HepG2 (cell line): ENCODE results near the gene CTSZ. TPM values are rescaled to one million over a fixed set of nuclear protein-coding genes. Genes with fewer than 3 reads are reported as not detected.

Experiments used
- FOSL1 ChIP-seq: sonication (generic); formaldehyde crosslinking; IDR thresholded peaks from 2 replicates; pipeline ENCODE4 v1.9.0; 2021; ENCODE audit warnings: missing genetic modification reagents, borderline replicate concordance
- KAT2B ChIP-seq: fragments of 150-350 bp; IDR thresholded peaks from 2 replicates; pipeline ENCODE4 v1.6.1; 2014; ENCODE audit warnings: low read depth, low read length, borderline replicate concordance
- KLF15 ChIP-seq: sonication (generic); formaldehyde crosslinking; IDR thresholded peaks from 2 replicates; pipeline ENCODE4 v1.8.1; 2023; ENCODE audit warnings: borderline replicate concordance, mild to moderate bottlenecking, inconsistent platforms, missing genetic modification reagents, mixed read lengths
- PPARG ChIP-seq: conservative IDR thresholded peaks from 2 replicates; pipeline ENCODE4 v1.6.1; 2016; ENCODE audit warnings: missing biosample characterization, missing genetic modification reagents
- ZNF160 ChIP-seq: sonication (generic); formaldehyde crosslinking; IDR thresholded peaks from 2 replicates; pipeline ENCODE4 v1.8.0; 2022; ENCODE audit warnings: mild to moderate bottlenecking, inconsistent platforms, missing genetic modification reagents
- ZNF264 ChIP-seq: sonication (generic); formaldehyde crosslinking; IDR thresholded peaks from 2 replicates; pipeline ENCODE4 v1.4.0; 2020; ENCODE audit warnings: missing genetic modification reagents
- ZNF547 ChIP-seq: sonication (generic); formaldehyde crosslinking; IDR thresholded peaks from 2 replicates; pipeline ENCODE4 v1.5.1; 2020; ENCODE audit warnings: mild to moderate bottlenecking, missing genetic modification reagents
- ZNF773 ChIP-seq: sonication (generic); formaldehyde crosslinking; IDR thresholded peaks from 2 replicates; pipeline ENCODE4 v1.4.0; 2020; ENCODE audit warnings: missing genetic modification reagents, borderline replicate concordance
- polyA plus RNA-seq, 8 experiments: library from polyadenylated mRNA; depleted of rRNA in 3 of 8; stranded (reverse) in 7 of 8; unstranded in 1 of 8; fragments of >200 nt; fragmentation: Illumina TruSeq in 4 of 8; extraction: Trizol in 4 of 8; gene quantifications; 2 replicates each; pipeline versions ENCODE4 v1.2.1 to v1.2.3, GENCODE V29; 2011 to 2016; ENCODE audit warnings: low read depth in 4 of 8, missing spikeins in 1 of 8, mixed read lengths in 1 of 8; ENCODE audit not compliant: insufficient read depth in 1 of 8
- total RNA-seq, 5 experiments: library from RNA; depleted of rRNA; stranded (reverse); fragments of >200 nt; fragmentation: Illumina TruSeq; extraction: Trizol; gene quantifications; 2 replicates each; pipeline ENCODE4 v1.2.3, GENCODE V29; 2016; ENCODE audit warnings: low read depth in 1 of 5
- TF ChIP-seq, protein P1 (sequence below): sonication (generic); formaldehyde crosslinking; conservative IDR thresholded peaks from 2 replicates; pipeline ENCODE4 v1.8.1; 2023; ENCODE audit warnings: missing genetic modification reagents
- TF ChIP-seq, protein P2 (sequence below): IDR thresholded peaks from 2 replicates; pipeline ENCODE4 v1.6.1; 2016; ENCODE audit warnings: mild to moderate bottlenecking
- TF ChIP-seq, protein P3 (sequence below): sonication (generic); formaldehyde crosslinking; IDR thresholded peaks from 2 replicates; pipeline ENCODE4 v1.5.1; 2020; ENCODE audit warnings: mild to moderate bottlenecking, missing genetic modification reagents
- TF ChIP-seq, protein P4 (sequence below), 2 experiments: fragments of 450-650 bp in 1 of 2; sonication (generic) in 1 of 2; formaldehyde crosslinking in 1 of 2; IDR thresholded peaks; 2 replicates each; pipeline versions ENCODE4 v1.6.1 to v1.8.0; 2016 to 2022; ENCODE audit warnings: antibody characterized with exemption in 1 of 2, mild to moderate bottlenecking in 1 of 2, missing genetic modification reagents in 1 of 2

CTSZ gene
- total and polyA plus RNA-seq, 2 of the 13 experiments (the other 11 are each of a cell fraction or from before 2014, with no cell fraction given) = 0.33 TPM; not detected in 1

DNA sequence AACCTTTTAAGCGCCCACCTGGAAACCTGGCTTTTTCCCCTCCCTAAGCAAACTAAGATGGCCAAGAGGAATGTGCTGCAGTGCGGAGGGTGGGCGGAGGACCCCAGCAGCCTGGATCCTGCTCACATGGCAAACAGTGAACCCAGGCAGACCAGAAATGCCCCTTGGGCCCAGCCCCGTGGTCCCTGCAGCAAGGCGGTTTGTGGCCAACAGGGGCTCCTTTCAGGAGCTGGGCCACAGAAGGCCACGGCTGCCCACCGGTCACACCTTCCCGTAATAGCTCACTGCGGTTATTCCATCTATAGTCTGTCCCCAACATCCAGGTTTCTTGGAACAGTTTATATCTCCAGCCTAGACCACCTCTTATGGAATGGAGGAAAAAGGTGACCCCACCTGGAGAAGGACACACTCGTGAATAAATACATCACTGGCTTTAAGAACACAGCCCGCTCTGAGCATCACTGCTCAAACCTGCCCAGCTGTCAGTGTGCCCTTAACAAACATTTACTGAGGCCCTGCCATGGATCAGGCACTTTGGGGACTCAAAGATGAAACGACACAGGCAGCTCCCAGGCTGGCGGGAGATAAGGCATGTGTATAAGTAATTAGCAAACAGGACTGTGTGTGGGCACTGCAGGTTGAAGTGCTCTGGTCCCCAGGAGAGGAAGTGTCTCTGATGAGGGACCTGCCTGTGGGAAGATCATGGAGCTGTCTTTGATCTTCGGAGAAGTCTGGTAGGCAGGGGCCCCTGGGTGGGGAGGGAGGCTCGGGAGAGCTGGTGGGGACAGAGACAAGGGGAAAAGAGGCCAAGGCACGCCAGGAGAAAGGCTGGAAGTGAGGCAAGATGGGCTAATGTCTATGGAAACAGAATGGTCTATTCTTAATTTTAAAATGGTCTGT, 9.0 kb upstream of the CTSZ start (continued):
- TF ChIP-seq KLF15 (CRISPR knock-in tag) (no peak), ZNF160 (CRISPR knock-in tag) (0 out of 2 replicates have a peak, but pooled peaks have one; percentile 55), ZNF264 (no peak; the same call in 1 of the 2 replicates), KAT2B (no peak), ZNF773 (no peak), PPARG (CRISPR knock-in tag) (peak; percentile 86), FOSL1 (no peak), ZNF547 (no peak)
- TF ChIP-seq, protein P1, sequence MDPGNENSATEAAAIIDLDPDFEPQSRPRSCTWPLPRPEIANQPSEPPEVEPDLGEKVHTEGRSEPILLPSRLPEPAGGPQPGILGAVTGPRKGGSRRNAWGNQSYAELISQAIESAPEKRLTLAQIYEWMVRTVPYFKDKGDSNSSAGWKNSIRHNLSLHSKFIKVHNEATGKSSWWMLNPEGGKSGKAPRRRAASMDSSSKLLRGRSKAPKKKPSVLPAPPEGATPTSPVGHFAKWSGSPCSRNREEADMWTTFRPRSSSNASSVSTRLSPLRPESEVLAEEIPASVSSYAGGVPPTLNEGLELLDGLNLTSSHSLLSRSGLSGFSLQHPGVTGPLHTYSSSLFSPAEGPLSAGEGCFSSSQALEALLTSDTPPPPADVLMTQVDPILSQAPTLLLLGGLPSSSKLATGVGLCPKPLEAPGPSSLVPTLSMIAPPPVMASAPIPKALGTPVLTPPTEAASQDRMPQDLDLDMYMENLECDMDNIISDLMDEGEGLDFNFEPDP (CRISPR knock-in tag) = no peak
- TF ChIP-seq, protein P2, sequence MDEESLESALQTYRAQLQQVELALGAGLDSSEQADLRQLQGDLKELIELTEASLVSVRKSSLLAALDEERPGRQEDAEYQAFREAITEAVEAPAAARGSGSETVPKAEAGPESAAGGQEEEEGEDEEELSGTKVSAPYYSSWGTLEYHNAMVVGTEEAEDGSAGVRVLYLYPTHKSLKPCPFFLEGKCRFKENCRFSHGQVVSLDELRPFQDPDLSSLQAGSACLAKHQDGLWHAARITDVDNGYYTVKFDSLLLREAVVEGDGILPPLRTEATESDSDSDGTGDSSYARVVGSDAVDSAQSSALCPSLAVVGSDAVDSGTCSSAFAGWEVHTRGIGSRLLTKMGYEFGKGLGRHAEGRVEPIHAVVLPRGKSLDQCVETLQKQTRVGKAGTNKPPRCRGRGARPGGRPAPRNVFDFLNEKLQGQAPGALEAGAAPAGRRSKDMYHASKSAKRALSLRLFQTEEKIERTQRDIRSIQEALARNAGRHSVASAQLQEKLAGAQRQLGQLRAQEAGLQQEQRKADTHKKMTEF (CRISPR knock-in tag) = peak; percentile 58; the same call in 1 of the 2 replicates
- TF ChIP-seq, protein P3, sequence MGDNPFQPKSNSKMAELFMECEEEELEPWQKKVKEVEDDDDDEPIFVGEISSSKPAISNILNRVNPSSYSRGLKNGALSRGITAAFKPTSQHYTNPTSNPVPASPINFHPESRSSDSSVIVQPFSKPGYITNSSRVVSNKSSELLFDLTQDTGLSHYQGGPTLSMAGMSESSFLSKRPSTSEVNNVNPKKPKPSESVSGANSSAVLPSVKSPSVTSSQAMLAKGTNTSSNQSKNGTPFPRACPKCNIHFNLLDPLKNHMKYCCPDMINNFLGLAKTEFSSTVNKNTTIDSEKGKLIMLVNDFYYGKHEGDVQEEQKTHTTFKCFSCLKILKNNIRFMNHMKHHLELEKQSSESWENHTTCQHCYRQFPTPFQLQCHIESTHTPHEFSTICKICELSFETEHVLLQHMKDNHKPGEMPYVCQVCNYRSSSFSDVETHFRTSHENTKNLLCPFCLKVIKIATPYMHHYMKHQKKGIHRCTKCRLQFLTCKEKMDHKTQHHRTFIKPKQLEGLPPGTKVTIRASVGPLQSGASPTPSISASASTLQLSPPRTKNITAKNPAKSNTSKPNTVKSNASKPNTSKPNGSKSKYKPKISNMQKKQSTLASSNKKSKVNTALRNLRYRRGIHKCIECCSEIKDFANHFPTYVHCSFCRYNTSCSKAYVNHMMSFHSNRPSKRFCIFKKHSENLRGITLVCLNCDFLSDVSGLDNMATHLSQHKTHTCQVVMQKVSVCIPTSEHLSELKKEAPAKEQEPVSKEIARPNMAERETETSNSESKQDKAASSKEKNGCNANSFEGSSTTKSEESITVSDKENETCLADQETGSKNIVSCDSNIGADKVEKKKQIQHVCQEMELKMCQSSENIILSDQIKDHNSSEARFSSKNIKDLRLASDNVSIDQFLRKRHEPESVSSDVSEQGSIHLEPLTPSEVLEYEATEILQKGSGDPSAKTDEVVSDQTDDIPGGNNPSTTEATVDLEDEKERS (CRISPR knock-in tag) = peak; percentile 67
- TF ChIP-seq, protein P4, sequence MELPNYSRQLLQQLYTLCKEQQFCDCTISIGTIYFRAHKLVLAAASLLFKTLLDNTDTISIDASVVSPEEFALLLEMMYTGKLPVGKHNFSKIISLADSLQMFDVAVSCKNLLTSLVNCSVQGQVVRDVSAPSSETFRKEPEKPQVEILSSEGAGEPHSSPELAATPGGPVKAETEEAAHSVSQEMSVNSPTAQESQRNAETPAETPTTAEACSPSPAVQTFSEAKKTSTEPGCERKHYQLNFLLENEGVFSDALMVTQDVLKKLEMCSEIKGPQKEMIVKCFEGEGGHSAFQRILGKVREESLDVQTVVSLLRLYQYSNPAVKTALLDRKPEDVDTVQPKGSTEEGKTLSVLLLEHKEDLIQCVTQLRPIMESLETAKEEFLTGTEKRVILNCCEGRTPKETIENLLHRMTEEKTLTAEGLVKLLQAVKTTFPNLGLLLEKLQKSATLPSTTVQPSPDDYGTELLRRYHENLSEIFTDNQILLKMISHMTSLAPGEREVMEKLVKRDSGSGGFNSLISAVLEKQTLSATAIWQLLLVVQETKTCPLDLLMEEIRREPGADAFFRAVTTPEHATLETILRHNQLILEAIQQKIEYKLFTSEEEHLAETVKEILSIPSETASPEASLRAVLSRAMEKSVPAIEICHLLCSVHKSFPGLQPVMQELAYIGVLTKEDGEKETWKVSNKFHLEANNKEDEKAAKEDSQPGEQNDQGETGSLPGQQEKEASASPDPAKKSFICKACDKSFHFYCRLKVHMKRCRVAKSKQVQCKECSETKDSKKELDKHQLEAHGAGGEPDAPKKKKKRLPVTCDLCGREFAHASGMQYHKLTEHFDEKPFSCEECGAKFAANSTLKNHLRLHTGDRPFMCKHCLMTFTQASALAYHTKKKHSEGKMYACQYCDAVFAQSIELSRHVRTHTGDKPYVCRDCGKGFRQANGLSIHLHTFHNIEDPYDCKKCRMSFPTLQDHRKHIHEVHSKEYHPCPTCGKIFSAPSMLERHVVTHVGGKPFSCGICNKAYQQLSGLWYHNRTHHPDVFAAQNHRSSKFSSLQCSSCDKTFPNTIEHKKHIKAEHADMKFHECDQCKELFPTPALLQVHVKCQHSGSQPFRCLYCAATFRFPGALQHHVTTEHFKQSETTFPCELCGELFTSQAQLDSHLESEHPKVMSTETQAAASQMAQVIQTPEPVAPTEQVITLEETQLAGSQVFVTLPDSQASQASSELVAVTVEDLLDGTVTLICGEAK (IDR thresholded peaks at IDR 0.05) = no peak
- TF ChIP-seq, protein P4 (CRISPR knock-in tag; IDR thresholded peaks at IDR 0.05) = peak; percentile 80; the same call in 1 of the 2 replicates
